HuH-7.5 (cell line): Measurements from ENCODE around the gene S100A6.
"Not testable (repeated sequence)": the region's sequence is repeated elsewhere in the genome, so short reads cannot be mapped to it uniquely, and the experiment has no call there.

Experiments used
- DNase-seq: peaks from one replicate; pipeline ENCODE4 v3.0.0; 2011; ENCODE audit warnings: low spot score

S100A6 gene

DNA sequence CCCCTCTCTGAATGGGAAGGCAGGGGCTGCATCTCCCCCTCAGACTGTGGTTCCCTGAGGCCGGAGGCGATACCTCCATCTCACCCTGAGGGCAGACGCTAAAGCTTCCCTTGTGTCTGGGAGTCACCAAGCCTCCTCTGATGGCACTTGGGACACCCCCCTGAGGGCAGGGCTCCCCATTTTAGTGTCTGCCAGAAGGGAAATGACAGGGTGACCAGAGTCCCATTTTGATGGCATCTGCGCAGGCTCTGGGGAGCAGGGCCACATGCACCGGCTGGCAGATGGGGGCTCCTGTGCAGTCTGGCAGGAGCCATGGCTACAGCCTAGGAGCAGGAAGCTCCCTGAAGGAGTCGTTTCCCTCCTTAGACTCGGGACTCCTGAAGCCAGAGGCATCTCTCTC lies 28.2 kb upstream of the S100A6 start:
- no peak for DNase-seq

DNA sequence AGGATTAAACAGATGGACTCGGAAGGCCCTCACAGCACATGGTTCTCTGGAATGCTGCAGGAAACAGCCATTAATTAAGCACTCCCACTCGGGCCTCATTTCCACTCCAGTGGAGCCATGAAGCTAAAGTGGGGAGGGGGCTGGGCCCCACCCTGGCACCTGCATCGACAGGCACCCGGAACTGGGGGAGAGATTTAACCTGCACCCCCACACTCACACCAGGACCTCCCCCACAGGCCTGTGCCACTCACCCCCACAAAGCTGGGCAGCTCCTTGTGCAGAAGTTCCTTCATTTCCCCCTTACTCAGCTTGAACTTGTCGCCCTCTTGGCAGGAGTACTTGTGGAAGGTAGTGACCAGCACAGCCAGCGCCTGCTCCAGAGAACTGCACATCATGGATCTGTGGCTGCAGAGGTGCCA lies 27.7 kb upstream of the S100A6 start:
- DNase-seq, result no peak

GRCh38 chr1:153562021-153562420 lies 26.2 kb upstream of the S100A6 start:
- DNase-seq, result not testable (repeated sequence)

DNA sequence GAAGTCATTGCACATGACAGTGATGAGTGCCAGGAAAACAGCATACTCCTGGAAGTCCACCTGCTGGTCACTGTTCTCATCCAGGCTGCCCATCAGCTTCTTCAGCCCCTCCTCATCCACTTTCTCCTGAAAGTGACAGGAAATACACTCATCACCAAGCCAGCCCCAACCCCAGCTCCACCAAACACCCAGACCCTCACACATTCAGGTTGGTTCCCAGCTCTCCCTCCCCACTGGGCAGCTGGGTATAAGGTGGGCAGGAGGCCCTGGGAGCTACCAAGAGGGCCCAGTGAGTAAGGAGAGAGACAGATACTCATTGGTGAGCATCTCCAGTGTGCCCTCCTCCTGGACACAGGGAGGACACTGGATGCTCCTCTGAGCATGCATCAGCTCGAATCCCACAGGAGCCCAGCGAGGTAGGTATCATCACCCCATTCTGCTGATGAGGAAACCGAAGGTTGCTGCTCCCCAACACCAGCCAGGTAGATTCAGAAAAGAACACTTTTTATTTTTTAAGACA lies 25.7 kb upstream of the S100A6 start:
- no peak for DNase-seq

DNA sequence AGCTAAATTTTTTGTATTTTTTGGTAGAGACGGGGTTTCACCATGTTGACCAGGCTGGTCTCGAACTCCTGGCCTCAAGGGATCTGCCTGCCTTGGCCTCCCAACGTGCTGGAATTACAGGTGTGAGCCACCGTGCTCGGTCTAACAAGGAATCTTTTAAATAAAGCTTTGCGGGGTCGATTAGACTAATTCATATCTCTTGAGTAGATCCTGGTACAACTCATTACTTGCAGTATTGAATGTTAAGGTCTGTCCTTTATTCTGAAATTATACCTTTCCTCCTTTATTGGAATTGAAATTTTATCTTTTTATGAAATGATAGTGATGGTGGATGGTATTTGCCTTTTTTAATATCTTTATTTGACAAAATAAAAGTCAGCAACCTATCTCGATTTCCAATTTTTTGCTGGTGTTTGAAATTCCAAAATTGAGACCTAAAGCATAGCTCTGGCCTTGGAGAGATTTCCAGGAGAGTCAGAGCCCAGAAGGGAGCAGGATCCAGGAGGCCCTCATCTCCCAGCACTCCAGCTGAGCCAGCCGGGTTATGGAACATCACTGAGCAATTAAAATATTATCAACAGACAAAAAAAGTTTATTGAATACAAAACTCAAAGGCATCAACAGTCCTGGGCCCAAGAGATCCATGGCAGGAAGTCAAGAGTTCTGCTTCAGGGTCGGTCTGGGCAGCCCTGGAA lies 25.1 kb upstream of the S100A6 start:
- no peak for DNase-seq

- DNase-seq, result no peak
Observed at GRCh38 chr1:153560241-153560640, 24.4 kb upstream of the S100A6 start.

GRCh38 chr1:153557877-153558276 lies 22.1 kb upstream of the S100A6 start:
- DNase-seq, result no peak

- DNase-seq, result no peak
Observed at GRCh38 chr1:153556348-153556747, 20.6 kb upstream of the S100A6 start.

DNA sequence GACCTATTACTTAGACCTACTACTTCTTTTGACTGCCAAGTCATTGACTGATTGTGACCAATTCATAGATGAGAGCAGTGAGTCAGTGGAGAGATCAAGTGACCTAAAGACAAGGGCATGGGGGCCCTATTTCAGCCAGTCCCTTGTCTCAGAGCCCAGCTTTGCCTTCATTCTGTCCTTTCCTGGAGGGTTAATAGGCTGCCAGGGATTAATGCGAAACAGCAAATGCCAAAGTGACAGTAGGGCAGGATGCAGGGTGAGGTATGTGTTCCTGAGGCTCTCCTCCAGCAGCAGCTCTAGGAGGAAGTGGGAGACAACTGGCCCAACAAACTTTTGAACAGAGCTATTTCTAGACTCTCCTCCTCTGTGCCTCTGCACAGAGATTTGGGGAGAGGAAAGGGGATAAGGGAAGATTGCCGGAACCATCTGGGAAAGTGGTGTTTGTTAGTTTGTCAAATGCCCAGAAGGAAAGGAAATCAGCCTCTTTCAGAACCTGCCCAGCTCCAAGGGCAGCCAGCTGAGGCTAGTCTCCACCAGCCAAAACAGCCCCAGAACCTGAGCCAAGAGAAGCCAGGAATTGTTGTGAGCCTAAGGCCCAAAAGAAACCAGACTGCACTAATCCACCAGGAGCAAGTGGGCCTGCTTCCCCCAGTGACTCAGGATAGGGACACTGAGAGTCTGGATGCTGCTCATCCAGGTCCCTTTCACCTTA lies 18.2 kb upstream of the S100A6 start:
- no peak for DNase-seq

GRCh38 chr1:153553096-153553495 lies 17.3 kb upstream of the S100A6 start:
- no peak for DNase-seq

DNA sequence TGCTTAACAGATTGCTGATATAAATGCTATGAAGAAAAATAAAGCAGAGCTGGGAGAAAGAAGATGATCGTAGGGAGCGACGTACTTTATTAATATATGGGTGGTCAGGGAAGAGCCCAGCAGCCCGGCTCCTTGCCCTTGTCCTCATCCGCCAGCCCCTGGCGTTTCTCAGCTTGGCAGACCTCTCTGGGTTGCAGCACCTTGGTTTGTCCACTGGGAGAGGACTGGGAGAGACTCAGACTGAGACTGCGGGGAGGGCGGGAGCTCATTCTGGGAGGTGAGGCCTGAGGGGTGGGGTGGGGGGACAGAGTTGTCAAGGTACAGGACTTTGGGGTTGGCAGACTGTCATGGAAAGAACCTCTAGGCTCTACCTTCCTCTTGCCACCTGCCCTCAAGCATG lies 16.5 kb upstream of the S100A6 start:
- no peak for DNase-seq

- DNase-seq, result no peak
Observed at GRCh38 chr1:153550827-153551500, 15.2 kb upstream of the S100A6 start.

GRCh38 chr1:153550398-153550758 lies 14.6 kb upstream of the S100A6 start:
- DNase-seq, result no peak

DNA sequence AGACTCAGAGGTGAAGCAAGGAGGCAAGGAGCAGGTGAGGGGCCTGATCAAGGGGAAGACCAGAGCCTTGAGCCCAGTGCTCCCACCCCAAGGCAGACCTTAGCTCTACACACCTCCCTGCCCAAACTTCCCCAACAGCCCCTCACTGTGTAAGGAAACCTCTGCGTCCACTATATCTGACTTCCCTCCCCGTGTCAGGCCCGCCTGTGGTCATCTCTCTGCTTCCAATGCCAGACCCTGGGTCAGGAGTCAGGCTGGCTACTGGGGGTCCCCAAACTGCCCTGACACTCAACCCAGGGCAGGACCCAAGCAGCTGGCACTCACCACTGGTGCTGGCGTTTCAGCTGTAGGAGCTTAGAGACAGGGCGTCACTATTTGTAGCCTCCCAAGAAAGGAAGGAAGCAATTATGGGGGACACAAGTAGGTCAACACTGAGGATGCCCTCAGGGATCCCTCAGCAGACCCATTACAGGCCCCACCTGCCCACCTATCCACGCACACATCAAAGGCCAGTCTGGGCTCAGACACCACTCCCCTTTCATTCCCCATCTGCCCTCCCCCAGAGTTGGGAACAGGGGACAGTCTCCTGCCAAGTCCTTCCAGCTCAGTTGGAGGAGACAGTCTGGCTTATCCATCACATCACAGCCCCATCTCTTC lies 14.1 kb upstream of the S100A6 start:
- no peak for DNase-seq

- no peak for DNase-seq
Observed at GRCh38 chr1:153548722-153549688, 13.2 kb upstream of the S100A6 start, which contains the start of gene S100A3. TSS of gene S100A3 (minus strand) at chr1:153549258. CDS start at chr1:153548485, 773 bp downstream.

- DNase-seq, result no peak
Observed at GRCh38 chr1:153547560-153548551, 12.1 kb upstream of the S100A6 start.

DNA sequence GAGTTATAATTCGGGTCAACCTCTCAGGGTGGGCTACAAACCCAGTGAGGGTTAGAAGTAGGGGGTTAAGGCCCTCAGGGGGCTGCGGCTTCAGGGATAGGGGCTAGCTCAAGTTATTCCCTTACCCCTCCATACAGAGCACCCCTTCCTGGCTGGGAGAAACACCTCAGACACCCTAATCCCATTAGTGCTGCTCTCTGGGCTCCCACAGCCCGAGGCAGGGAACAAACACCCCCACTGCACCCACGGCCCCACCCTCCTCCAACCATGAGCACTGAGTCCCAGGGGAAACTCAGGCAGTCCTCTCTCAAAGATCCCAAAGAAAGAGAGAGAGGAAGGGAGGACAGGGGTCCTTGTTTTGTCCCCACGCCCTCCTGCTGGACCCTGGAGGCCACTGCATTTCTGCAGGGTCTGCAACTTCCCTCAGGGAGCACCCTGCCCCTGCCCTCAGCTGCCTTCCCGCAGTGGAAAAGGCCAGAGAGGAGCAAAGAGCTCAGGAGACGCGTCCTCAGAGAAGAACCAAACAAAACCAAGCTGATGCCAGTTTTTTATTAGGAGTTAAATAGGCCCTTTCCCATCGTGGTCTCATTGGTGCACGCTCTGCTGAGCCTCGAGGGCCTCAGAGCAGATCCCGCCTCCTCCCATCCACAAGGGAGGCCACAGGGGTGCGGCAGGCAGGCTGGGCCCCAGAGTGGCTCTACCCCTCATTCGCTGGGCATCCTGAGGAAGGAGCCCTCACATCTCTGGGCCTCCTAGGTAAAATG lies 11.2 kb upstream of the S100A6 start:
- no peak for DNase-seq

- no peak for DNase-seq
Observed at GRCh38 chr1:153546371-153546770, 10.6 kb upstream of the S100A6 start.
